ENCODE data around the gene PPIE. TPM values are rescaled to one million over a fixed set of nuclear protein-coding genes. Genes with fewer than 3 reads are reported as not detected.

PPIE gene
- total RNA-seq, 3 donors from 2014 or later = 41.3 to 49.2 (median 45.9) TPM

- H3K9me3 ChIP-seq = no peaks in the 10 kb centered on the region
- no peak overlapping the region for H3K27ac ChIP-seq
- intact Hi-C loops (cut with DNase I; ENCODE audit: low total_unique reads) = no loop called here
- no peak overlapping the region for H3K4me3 ChIP-seq
- no peaks in the 10 kb centered on the region for H3K27me3 ChIP-seq
- no peak for TF ChIP-seq POLR2A (IDR thresholded peaks at IDR 0.05)
- TF ChIP-seq POLR2AphosphoS5 (IDR thresholded peaks at IDR 0.05) = no peak
- TF ChIP-seq CTCF (IDR thresholded peaks at IDR 0.05) = peak; percentile 51 to 80 (median 73)
- peak in 1 of 2 donors; percentile 33 for DNase-seq (ENCODE audit: low spot score in 2 of 2)
- no peaks in the 10 kb centered on the region for H3K4me1 ChIP-seq
- H3K36me3 ChIP-seq = no peaks in the 10 kb centered on the region
These were observed 61.2 kb downstream of the PPIE start for GRCh38 chr1:39799770-39800470.

GRCh38 chr1:39800471-39800835, 61.8 kb downstream of the PPIE start:
- Histone ChIP-seq H3K9me3 (peaks cover 0 to 4% of the 10 kb centered on the region in 2 donors), H3K4me1 (no peaks in the 10 kb centered on the region), H3K36me3 (no peaks in the 10 kb centered on the region), H3K27me3 (no peaks in the 10 kb centered on the region), H3K27ac (no peak overlapping the region), H3K4me3 (no peak overlapping the region)
- DNase-seq (ENCODE audit: low spot score in 2 of 2) = no peak
- intact Hi-C loops (cut with DNase I; ENCODE audit: low total_unique reads) = no loop called here
- TF ChIP-seq CTCF (IDR thresholded peaks at IDR 0.05) = no peak
- TF ChIP-seq POLR2A (IDR thresholded peaks at IDR 0.05) = no peak
- no peak for TF ChIP-seq POLR2AphosphoS5 (IDR thresholded peaks at IDR 0.05)

- Histone ChIP-seq H3K36me3 (no peaks in the 10 kb centered on the region), H3K9me3 (peaks cover 0 to 6% of the 10 kb centered on the region in 2 donors), H3K27me3 (no peaks in the 10 kb centered on the region), H3K4me1 (no peaks in the 10 kb centered on the region), H3K27ac (no peak overlapping the region), H3K4me3 (no peak overlapping the region)
- no peak for DNase-seq (ENCODE audit: low spot score in 2 of 2)
- TF ChIP-seq CTCF (IDR thresholded peaks at IDR 0.05) (no peak), POLR2AphosphoS5 (IDR thresholded peaks at IDR 0.05) (no peak), POLR2A (IDR thresholded peaks at IDR 0.05) (no peak)
- intact Hi-C loops (cut with DNase I; ENCODE audit: low total_unique reads) = no loop called here
These were observed 64.0 kb downstream of the PPIE start for GRCh38 chr1:39802496-39803260.

GRCh38 chr1:39805385-39805784, 66.7 kb downstream of the PPIE start:
- no peak overlapping the region for H3K4me3 ChIP-seq
- no peaks in the 10 kb centered on the region for H3K27me3 ChIP-seq
- no peaks in the 10 kb centered on the region for H3K4me1 ChIP-seq
- no peak for DNase-seq (ENCODE audit: low spot score in 2 of 2)
- H3K36me3 ChIP-seq = no peaks in the 10 kb centered on the region
- no peak overlapping the region for H3K27ac ChIP-seq
- TF ChIP-seq POLR2AphosphoS5 (IDR thresholded peaks at IDR 0.05) (no peak), CTCF (IDR thresholded peaks at IDR 0.05) (no peak), POLR2A (IDR thresholded peaks at IDR 0.05) (no peak)
- H3K9me3 ChIP-seq = peaks cover 0 to 6% of the 10 kb centered on the region in 2 donors
- intact Hi-C loops (cut with DNase I; ENCODE audit: low total_unique reads) = no loop called here
